Adrenal gland (tissue), 12 donors: ENCODE data around the gene PAEP. TPM values are rescaled to one million over a fixed set of nuclear protein-coding genes. Genes with fewer than 3 reads are reported as not detected.

Experiments used
- DNase-seq, 7 donors: peaks; one replicate each; pipeline ENCODE4 v3.0.0-alpha.2; 2019 to 2020
- H3K27ac ChIP-seq, 5 donors: fragments of 200-600 bp; sonication (generic) in 4 of 5; 1 replicate in 3 of 5; 2 replicates in 2 of 5; pipeline versions ENCODE4 v1.5.1 to v1.8.0; 2016 to 2020; ENCODE audit warnings: mild to moderate bottlenecking in 1 of 5
- H3K27me3 ChIP-seq: fragments of 200-600 bp; 2 replicates; pipeline ENCODE4 v1.8.0; 2021
- H3K36me3 ChIP-seq, 2 donors: fragments of 200-600 bp; replicated peaks in 1 of 2; 1 replicate in 1 of 2; 2 replicates in 1 of 2; pipeline versions ENCODE4 v1.5.1 to v1.8.0; 2018 to 2022
- H3K4me1 ChIP-seq, 2 donors: fragments of 200-600 bp; replicated peaks in 1 of 2; 1 replicate in 1 of 2; 2 replicates in 1 of 2; pipeline versions ENCODE4 v1.5.1 to v1.8.0; 2018 to 2021
- H3K4me3 ChIP-seq, 4 donors: fragments of 200-600 bp; sonication (generic) in 3 of 4; one replicate each; pipeline ENCODE4 v1.5.1; 2016 to 2018
- H3K9me3 ChIP-seq, 3 donors: fragments of 200-600 bp; sonication (generic) in 1 of 3; replicated peaks in 1 of 3; 1 replicate in 2 of 3; 2 replicates in 1 of 3; pipeline versions ENCODE4 v1.5.1 to v1.8.0; 2016 to 2021
- POLR2A ChIP-seq, 2 donors: fragments of 450-650 bp; IDR thresholded peaks; one replicate each; pipeline ENCODE4 v1.6.1; 2017; ENCODE audit warnings: antibody characterized with exemption in 2 of 2, mild to moderate bottlenecking in 2 of 2, moderate library complexity in 1 of 2
- WGBS, 4 donors: extraction: QIAGEN DNeasy Blood & Tissue Kit in 2 of 4; methylation state at CpG; one replicate each; pipeline versions ENCODE4 v1.1.5 to v1.1.7; 2013 to 2017; 5-methylcytosine and 5-hydroxymethylcytosine counted together
- intact Hi-C, 2 donors: fragments of 100-400 bp; cut with DNase I; formaldehyde crosslinking; loops; one replicate each; pipeline versions ENCODE4 v1.14.1 to v1.15.0; 2022 to 2023
- polyA plus RNA-seq, 3 donors: library from polyadenylated mRNA; stranded (reverse); fragments of 200-250 nt in 2 of 3; fragments of 350-450 nt in 1 of 3; fragmentation: Illumina TruSeq in 1 of 3; extraction: RNeasy Lipid Tissue Mini Kit (QIAGEN cat#74804) in 1 of 3; gene quantifications; one replicate each; pipeline ENCODE4 v1.2.3, GENCODE V29; 2013 to 2014
- total RNA-seq, 9 donors: library from RNA; depleted of rRNA in 4 of 9; stranded (reverse); fragments of >200 nt in 4 of 9; fragments of 120-200 nt in 1 of 9; fragmentation: NEBNext Ultra II Directional in 1 of 9; extraction: Animal tissue kit (Norgen Biotek cat#: 25700) in 1 of 9; gene quantifications; one replicate each; pipeline versions ENCODE4 v1.1.0 to v1.2.4, GENCODE V29; 2013 to 2023
- TF ChIP-seq, protein P1 (sequence below), 6 experiments: fragments of 450-650 bp in 4 of 6; fragments of 200-600 bp in 2 of 6; sonication (generic) in 1 of 6; IDR thresholded peaks; 1 replicate in 5 of 6; 2 replicates in 1 of 6; pipeline versions ENCODE4 v1.5.1 to v1.8.0; 2016 to 2021; ENCODE audit warnings: antibody characterized with exemption in 6 of 6, mild to moderate bottlenecking in 2 of 6, moderate library complexity in 1 of 6
- donor health status: healthy with polysubstance abuse.
- donor health status: Bipolar disorder and iron deficiency.
- donor health status: DM: yes; HTN: yes; CAD: no.
- donor health status: DM: no; HTN: no; CAD: no.
- donor health status: DM: no; HTN: no; CAD: no.
- donor health status: DM: yes; HTN: yes; CAD: no.

Gene PAEP
- total and polyA plus RNA-seq, 12 donors = 0.17 TPM; not detected in 11

DNA sequence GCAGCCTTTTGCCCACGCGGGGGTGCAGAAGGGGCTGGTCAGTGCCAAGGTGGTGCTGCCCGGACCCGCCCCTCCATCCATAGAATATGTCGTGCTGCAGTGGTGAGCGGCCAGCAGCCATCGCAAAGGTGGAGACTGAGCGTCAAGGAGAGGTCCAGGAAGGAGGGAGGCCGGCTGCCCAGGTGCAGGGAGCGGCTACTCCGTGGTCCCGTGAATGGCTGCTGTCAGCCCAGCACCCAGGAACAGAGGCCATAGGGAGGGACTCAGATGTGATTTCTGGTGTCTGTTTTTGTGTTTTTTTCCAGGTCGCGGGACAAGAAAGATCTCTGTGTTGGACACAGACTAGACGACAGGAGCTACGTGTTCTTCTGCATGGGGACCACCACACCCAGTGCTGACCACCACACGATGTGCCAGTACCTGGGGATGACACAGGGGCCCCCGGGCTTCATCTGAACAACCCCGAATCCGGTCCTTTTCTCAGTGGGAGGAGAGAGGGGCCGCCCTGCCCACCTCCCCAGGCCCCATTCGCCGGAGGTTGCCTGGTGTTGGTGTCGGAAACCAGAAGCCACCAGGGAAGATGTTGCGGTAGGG is 29.0 kb downstream of the PAEP start:
- Histone ChIP-seq H3K36me3 (no peaks in the 10 kb centered on the region), H3K27ac (no peak overlapping the region), H3K4me1 (peaks cover under 1 to 1% of the 10 kb centered on the region in 2 donors), H3K27me3 (no peaks in the 10 kb centered on the region), H3K4me3 (no peak overlapping the region), H3K9me3 (no peaks in the 10 kb centered on the region)
- DNase-seq = peak in 1 of 7 donors; percentile 35
- intact Hi-C loops = no loop called here
- no peak for TF ChIP-seq POLR2A (IDR thresholded peaks at IDR 0.05)
- TF ChIP-seq, protein P1, sequence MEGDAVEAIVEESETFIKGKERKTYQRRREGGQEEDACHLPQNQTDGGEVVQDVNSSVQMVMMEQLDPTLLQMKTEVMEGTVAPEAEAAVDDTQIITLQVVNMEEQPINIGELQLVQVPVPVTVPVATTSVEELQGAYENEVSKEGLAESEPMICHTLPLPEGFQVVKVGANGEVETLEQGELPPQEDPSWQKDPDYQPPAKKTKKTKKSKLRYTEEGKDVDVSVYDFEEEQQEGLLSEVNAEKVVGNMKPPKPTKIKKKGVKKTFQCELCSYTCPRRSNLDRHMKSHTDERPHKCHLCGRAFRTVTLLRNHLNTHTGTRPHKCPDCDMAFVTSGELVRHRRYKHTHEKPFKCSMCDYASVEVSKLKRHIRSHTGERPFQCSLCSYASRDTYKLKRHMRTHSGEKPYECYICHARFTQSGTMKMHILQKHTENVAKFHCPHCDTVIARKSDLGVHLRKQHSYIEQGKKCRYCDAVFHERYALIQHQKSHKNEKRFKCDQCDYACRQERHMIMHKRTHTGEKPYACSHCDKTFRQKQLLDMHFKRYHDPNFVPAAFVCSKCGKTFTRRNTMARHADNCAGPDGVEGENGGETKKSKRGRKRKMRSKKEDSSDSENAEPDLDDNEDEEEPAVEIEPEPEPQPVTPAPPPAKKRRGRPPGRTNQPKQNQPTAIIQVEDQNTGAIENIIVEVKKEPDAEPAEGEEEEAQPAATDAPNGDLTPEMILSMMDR (IDR thresholded peaks at IDR 0.05) = no peak
- 81 to 89% (median 85%) methylated on average over 20 to 25 of the region's 25 CpGs for WGBS, 4 donors

GRCh38 chr9:135591506-135592330 is 30.2 kb downstream of the PAEP start:
- DNase-seq = peak in 1 of 7 donors; percentile 39
- intact Hi-C loops = no loop called here
- no peaks in the 10 kb centered on the region for H3K9me3 ChIP-seq
- H3K27ac ChIP-seq = no peak overlapping the region
- H3K27me3 ChIP-seq = peaks cover 3% of the 10 kb centered on the region
- WGBS, 4 donors = 73 to 82% (median 80%) methylated on average over 3 to 22 of the region's 22 CpGs
- H3K4me1 ChIP-seq = no peaks in the 10 kb centered on the region
- no peaks in the 10 kb centered on the region for H3K36me3 ChIP-seq
- H3K4me3 ChIP-seq = no peak overlapping the region
- TF ChIP-seq, protein P1 (IDR thresholded peaks at IDR 0.05) = no peak
- no peak for TF ChIP-seq POLR2A (IDR thresholded peaks at IDR 0.05)

- peaks cover 3% of the 10 kb centered on the region for H3K27me3 ChIP-seq
- no peak overlapping the region for H3K4me3 ChIP-seq
- peak in 1 of 7 donors; percentile 35 for DNase-seq
- intact Hi-C loops = no loop called here
- H3K4me1 ChIP-seq = no peaks in the 10 kb centered on the region
- no peak overlapping the region for H3K27ac ChIP-seq
- no peaks in the 10 kb centered on the region for H3K36me3 ChIP-seq
- TF ChIP-seq POLR2A (IDR thresholded peaks at IDR 0.05) = no peak
- TF ChIP-seq, protein P1 (IDR thresholded peaks at IDR 0.05) = no peak
- H3K9me3 ChIP-seq = no peaks in the 10 kb centered on the region
- 50 to 77% (median 65%) methylated on average over 1 to 5 of the region's 5 CpGs for WGBS, 4 donors
Observed at GRCh38 chr9:135592331-135592590, 30.7 kb downstream of the PAEP start.

GRCh38 chr9:135592625-135593024 is 31.1 kb downstream of the PAEP start:
- Histone ChIP-seq H3K4me3 (no peak overlapping the region), H3K27me3 (peaks cover 3% of the 10 kb centered on the region), H3K4me1 (no peaks in the 10 kb centered on the region), H3K9me3 (no peaks in the 10 kb centered on the region), H3K36me3 (no peaks in the 10 kb centered on the region), H3K27ac (no peak overlapping the region)
- DNase-seq = peak in 1 of 7 donors; percentile 14
- intact Hi-C loops = no loop called here
- no peak for TF ChIP-seq POLR2A (IDR thresholded peaks at IDR 0.05)
- TF ChIP-seq, protein P1 (IDR thresholded peaks at IDR 0.05) = no peak
- 85 to 86% methylated on average over 13 of the region's 13 CpGs; no CpG with 5 or more reads in 2 of the 4 donors for WGBS, 4 donors
